Breast epithelium (tissue), 4 donors: ENCODE data around the gene BEAN1. TPM values are rescaled to one million over a fixed set of nuclear protein-coding genes. Genes with fewer than 3 reads are reported as not detected.
A peak's percentile ranks its signal among the peaks of the same experiment; 100 is the strongest.

Experiments
- DNase-seq, 2 donors: peaks; one replicate each; pipeline ENCODE4 v3.0.0-alpha.2; 2019; ENCODE audit warnings: low spot score in 2 of 2
- H3K27ac ChIP-seq, 2 donors: fragments of 200-600 bp; sonication (generic) in 1 of 2; one replicate each; pipeline ENCODE4 v1.5.1; 2016 to 2019; ENCODE audit warnings: mild to moderate bottlenecking in 1 of 2
- H3K27me3 ChIP-seq, 2 donors: fragments of 200-600 bp; sonication (generic) in 1 of 2; one replicate each; pipeline versions ENCODE4 v1.5.1 to v1.6.0; 2017 to 2019; ENCODE audit warnings: control low read depth in 1 of 2, mild to moderate bottlenecking in 1 of 2
- H3K36me3 ChIP-seq: fragments of 200-600 bp; one replicate; pipeline ENCODE4 v1.5.1; 2019
- H3K4me1 ChIP-seq, 2 donors: fragments of 200-600 bp; sonication (generic); one replicate each; pipeline ENCODE4 v1.5.1; 2016 to 2019; ENCODE audit warnings: control low read depth in 1 of 2
- H3K4me3 ChIP-seq, 3 donors: fragments of 200-600 bp; sonication (generic); 1 replicate in 2 of 3; 2 replicates in 1 of 3; pipeline ENCODE4 v1.5.1; 2016 to 2019; ENCODE audit warnings: mild to moderate bottlenecking in 3 of 3, moderate library complexity in 2 of 3
- H3K9me3 ChIP-seq, 2 donors: fragments of 200-600 bp; sonication (generic) in 1 of 2; one replicate each; pipeline ENCODE4 v1.5.1; 2016 to 2019; ENCODE audit warnings: control low read depth in 1 of 2
- POLR2A ChIP-seq: fragments of 450-650 bp; IDR thresholded peaks from one replicate; pipeline ENCODE4 v1.6.1; 2016; ENCODE audit warnings: antibody characterized with exemption, mild to moderate bottlenecking, moderate library complexity
- POLR2AphosphoS5 ChIP-seq, 3 donors: sonication (generic); formaldehyde crosslinking; IDR thresholded peaks; one replicate each; pipeline ENCODE4 v1.6.1; 2017; ENCODE audit warnings: antibody characterized with exemption in 3 of 3
- intact Hi-C: fragments of 100-400 bp; cut with DNase I; formaldehyde crosslinking; loops from one replicate; pipeline ENCODE4 v1.15.1; 2023; ENCODE audit warnings: low total_unique reads
- total RNA-seq, 3 donors: library from RNA; depleted of rRNA; stranded (reverse); fragments of >200 nt; gene quantifications; one replicate each; pipeline ENCODE4 v1.1.0, GENCODE V29; 2016
- TF ChIP-seq, protein P1 (sequence below), 3 donors: fragments of 450-650 bp; IDR thresholded peaks; one replicate each; pipeline ENCODE4 v1.5.1; 2016 to 2017; ENCODE audit warnings: antibody characterized with exemption in 3 of 3, mild to moderate bottlenecking in 3 of 3, moderate library complexity in 3 of 3

The BEAN1 gene
- total RNA-seq, 3 donors from 2014 or later: 0.16 to 3.5 TPM; not detected in 1

GRCh38 chr16:66503030-66503429 is 75.9 kb downstream of the BEAN1 start:
- H3K9me3 ChIP-seq: no peaks in the 10 kb centered on the region
- peak overlapping the region in 1 of 2 donors; percentile 38 for H3K27ac ChIP-seq
- peak in 1 of 2 donors; percentile 19 for DNase-seq
- intact Hi-C loops: no loop called here
- no peaks in the 10 kb centered on the region for H3K4me1 ChIP-seq
- peak overlapping the region in 1 of 3 donors; percentile 3 for H3K4me3 ChIP-seq
- TF ChIP-seq POLR2A (no peak), POLR2AphosphoS5 (IDR thresholded peaks at IDR 0.05) (no peak)
- TF ChIP-seq, protein P1, sequence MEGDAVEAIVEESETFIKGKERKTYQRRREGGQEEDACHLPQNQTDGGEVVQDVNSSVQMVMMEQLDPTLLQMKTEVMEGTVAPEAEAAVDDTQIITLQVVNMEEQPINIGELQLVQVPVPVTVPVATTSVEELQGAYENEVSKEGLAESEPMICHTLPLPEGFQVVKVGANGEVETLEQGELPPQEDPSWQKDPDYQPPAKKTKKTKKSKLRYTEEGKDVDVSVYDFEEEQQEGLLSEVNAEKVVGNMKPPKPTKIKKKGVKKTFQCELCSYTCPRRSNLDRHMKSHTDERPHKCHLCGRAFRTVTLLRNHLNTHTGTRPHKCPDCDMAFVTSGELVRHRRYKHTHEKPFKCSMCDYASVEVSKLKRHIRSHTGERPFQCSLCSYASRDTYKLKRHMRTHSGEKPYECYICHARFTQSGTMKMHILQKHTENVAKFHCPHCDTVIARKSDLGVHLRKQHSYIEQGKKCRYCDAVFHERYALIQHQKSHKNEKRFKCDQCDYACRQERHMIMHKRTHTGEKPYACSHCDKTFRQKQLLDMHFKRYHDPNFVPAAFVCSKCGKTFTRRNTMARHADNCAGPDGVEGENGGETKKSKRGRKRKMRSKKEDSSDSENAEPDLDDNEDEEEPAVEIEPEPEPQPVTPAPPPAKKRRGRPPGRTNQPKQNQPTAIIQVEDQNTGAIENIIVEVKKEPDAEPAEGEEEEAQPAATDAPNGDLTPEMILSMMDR (IDR thresholded peaks at IDR 0.05): no peak
- H3K36me3 ChIP-seq: no peaks in the 10 kb centered on the region
- no peaks in the 10 kb centered on the region for H3K27me3 ChIP-seq

- H3K27ac ChIP-seq: no peak overlapping the region
- H3K36me3 ChIP-seq: no peaks in the 10 kb centered on the region
- no peak overlapping the region for H3K4me3 ChIP-seq
- no peak for DNase-seq
- H3K9me3 ChIP-seq: no peaks in the 10 kb centered on the region
- intact Hi-C loops: no loop called here
- H3K4me1 ChIP-seq: no peaks in the 10 kb centered on the region
- no peaks in the 10 kb centered on the region for H3K27me3 ChIP-seq
- TF ChIP-seq POLR2AphosphoS5 (IDR thresholded peaks at IDR 0.05) (no peak), POLR2A (no peak)
- TF ChIP-seq, protein P1 (IDR thresholded peaks at IDR 0.05): no peak
Observed at GRCh38 chr16:66503612-66504011, 76.5 kb downstream of the BEAN1 start.

- Histone ChIP-seq H3K27ac (peak overlapping the region in 1 of 2 donors; percentile 73), H3K36me3 (no peaks in the 10 kb centered on the region), H3K4me1 (peaks cover 14 to 24% of the 10 kb centered on the region in 2 donors), H3K4me3 (no peak overlapping the region), H3K27me3 (no peaks in the 10 kb centered on the region), H3K9me3 (no peaks in the 10 kb centered on the region)
- TF ChIP-seq, protein P1 (IDR thresholded peaks at IDR 0.05): no peak
- TF ChIP-seq POLR2AphosphoS5 (IDR thresholded peaks at IDR 0.05) (no peak), POLR2A (no peak)
- no peak for DNase-seq
- intact Hi-C loops: no loop called here
Observed at GRCh38 chr16:66507731-66508239, 80.7 kb downstream of the BEAN1 start.

- Histone ChIP-seq H3K9me3 (no peaks in the 10 kb centered on the region), H3K4me3 (no peak overlapping the region), H3K36me3 (no peaks in the 10 kb centered on the region), H3K27me3 (no peaks in the 10 kb centered on the region), H3K4me1 (peaks cover 15 to 30% of the 10 kb centered on the region in 2 donors), H3K27ac (peak overlapping the region; percentile 73 to 79)
- intact Hi-C loops: no loop called here
- peak in 2 of 3 donors; percentile 41 to 56 for TF ChIP-seq POLR2AphosphoS5 (IDR thresholded peaks at IDR 0.05)
- TF ChIP-seq, protein P1 (IDR thresholded peaks at IDR 0.05): no peak
- peak; percentile 53 to 60 for DNase-seq
Observed at GRCh38 chr16:66508248-66508913, 81.3 kb downstream of the BEAN1 start.

GRCh38 chr16:66508914-66509496 is 81.9 kb downstream of the BEAN1 start:
- peak in 1 of 2 donors; percentile 48 for DNase-seq
- TF ChIP-seq, protein P1 (IDR thresholded peaks at IDR 0.05): no peak
- TF ChIP-seq POLR2AphosphoS5 (IDR thresholded peaks at IDR 0.05) (no peak), POLR2A (no peak)
- Histone ChIP-seq H3K4me1 (peaks cover 15 to 30% of the 10 kb centered on the region in 2 donors), H3K4me3 (no peak overlapping the region), H3K27ac (peak overlapping the region; percentile 73 to 79), H3K36me3 (no peaks in the 10 kb centered on the region), H3K27me3 (no peaks in the 10 kb centered on the region), H3K9me3 (no peaks in the 10 kb centered on the region)
- intact Hi-C loops: no loop called here
